Measurements from ENCODE around the gene CCDC158. TPM values are rescaled to one million over a fixed set of nuclear protein-coding genes. Genes with fewer than 3 reads are reported as not detected.

The CCDC158 gene
- total and polyA plus RNA-seq, 10 of the 15 experiments (the other 5 are each of a cell fraction or from before 2014, with no cell fraction given) = not detected

DNA sequence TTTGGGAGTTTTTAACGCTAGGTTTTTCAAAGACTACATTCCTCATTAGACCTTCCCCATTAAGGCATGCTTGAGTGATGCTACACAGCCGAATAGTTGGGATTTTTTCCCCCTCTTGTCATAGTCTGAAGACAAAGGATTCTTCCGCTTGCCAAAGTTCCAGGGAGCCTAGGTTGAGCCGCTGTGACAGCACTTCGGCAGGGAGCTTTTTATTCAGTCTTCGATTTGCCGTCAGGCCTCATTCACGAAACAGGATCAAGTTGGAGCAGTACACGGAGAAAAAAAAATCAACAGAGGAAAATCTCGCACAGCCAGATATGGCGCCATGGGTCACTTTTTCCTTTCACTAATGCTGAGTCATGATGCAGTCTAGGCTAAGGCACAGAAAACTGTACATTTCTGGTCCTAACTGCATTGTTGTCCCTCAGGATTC, 38.4 kb upstream of the CCDC158 start:
- no peaks in the 10 kb centered on the region for H4K20me1 ChIP-seq (ENCODE audit: control insufficient read depth, insufficient read depth)
- H2AFZ ChIP-seq (ENCODE audit: control insufficient read depth, low read depth, low read length) = no peak overlapping the region
- RAD21 ChIA-PET (ENCODE audit: unreplicated experiment) = no interaction called here
- SMC1A ChIA-PET (ENCODE audit: uncharacterized antibody, unreplicated experiment) = interaction anchor here (0.6 kb wide), 1 partner anchor 991 kb away, joined by 3 read pairs; no protein-coding TSS in a partner anchor
- intact Hi-C loops (cut with micrococcal nuclease; ENCODE audit: unreplicated experiment) (no loop called here), in situ Hi-C loops (cut with MboI) (no loop called here)
- TF ChIP-seq MYB (IDR thresholded peaks at IDR 0.05; ENCODE audit: borderline replicate concordance, low read depth, low read length) = no peak
- no peak for TF ChIP-seq PAX8 (IDR thresholded peaks at IDR 0.05)
- no peak for TF ChIP-seq FOXM1 (IDR thresholded peaks at IDR 0.05; ENCODE audit: low read depth, low read length)
- TF ChIP-seq ELK1 (IDR thresholded peaks at IDR 0.05; ENCODE audit: low read depth, low read length) = no peak
- no peak for TF ChIP-seq NRF1 (conservative IDR thresholded peaks at IDR 0.05; ENCODE audit: low read depth, low read length)
- TF ChIP-seq HDGF (IDR thresholded peaks at IDR 0.05) = no peak
- no peak for TF ChIP-seq CHD4 (IDR thresholded peaks at IDR 0.05)
- TF ChIP-seq E2F8 (IDR thresholded peaks at IDR 0.05; ENCODE audit: low read depth, partially characterized antibody) = no peak
- TF ChIP-seq YY1 (IDR thresholded peaks at IDR 0.05; ENCODE audit: low read depth, low read length) = no peak
- no peak for TF ChIP-seq SMARCA5 (IDR thresholded peaks at IDR 0.05)
- TF ChIP-seq KAT2A (conservative IDR thresholded peaks at IDR 0.05; ENCODE audit: control insufficient read depth, low read depth, low read length) = no peak
- no peak for TF ChIP-seq TARDBP (IDR thresholded peaks at IDR 0.05; ENCODE audit: borderline replicate concordance)
- peaks cover 6% of the 10 kb centered on the region; the same call in 2 of the 3 replicates for H3K9me3 ChIP-seq (replicated peaks; ENCODE audit: control insufficient read depth, insufficient read depth, low read length)
- no peaks in the 10 kb centered on the region for H3K79me2 ChIP-seq (ENCODE audit: control insufficient read depth, insufficient read depth, low read length)
- no peak overlapping the region for H3K27ac ChIP-seq (ENCODE audit: control insufficient read depth, insufficient read depth)
- H3K36me3 ChIP-seq (ENCODE audit: control insufficient read depth in 2 of 2, insufficient read depth in 2 of 2, low read length in 1 of 2) = no peaks in the 10 kb centered on the region
- H3K4me3 ChIP-seq = no peak overlapping the region
- H3K9ac ChIP-seq (ENCODE audit: control insufficient read depth, insufficient read depth, low read length) = no peak overlapping the region
- 70% methylated on average over 11 of the region's 11 CpGs for WGBS (ENCODE audit: insufficient coverage, insufficient replicate concordance, low lambda C conversion rate, missing lambda C conversion rate)
- no peaks in the 10 kb centered on the region for H3K27me3 ChIP-seq (replicated peaks in 1 of 2; ENCODE audit: control insufficient read depth in 2 of 2, insufficient read depth in 2 of 2, low read length in 1 of 2)
- ATAC-seq (no peak), DNase-seq (ENCODE audit: low read depth, low spot score) (no peak), FAIRE-seq (no peak)
- POLR2A ChIA-PET = no interaction called here
- H3K4me2 ChIP-seq (ENCODE audit: control insufficient read depth, insufficient read depth) = no peak overlapping the region
- H3K4me1 ChIP-seq (ENCODE audit: control insufficient read depth, insufficient read depth, low read length) = no peaks in the 10 kb centered on the region
- no TSS peak for BruUV-seq (replicated peaks)
- CTCF ChIA-PET = no interaction called here

Measured in GM12878 (cell line).